DND-41 (cell line): ENCODE measurements around the gene POMGNT2.

Experiments used
- EZH2 ChIP-seq: IDR thresholded peaks from 3 replicates; pipeline ENCODE4 v1.6.1; 2012; ENCODE audit warnings: borderline replicate concordance, low read depth, mild to moderate bottlenecking, moderate library complexity, low read length, inconsistent platforms; ENCODE audit not compliant: severe bottlenecking
- TF ChIP-seq, protein P1 (sequence below): IDR thresholded peaks from 2 replicates; pipeline ENCODE4 v1.5.1; 2012; ENCODE audit warnings: borderline replicate concordance, low read length, moderate library complexity, mild to moderate bottlenecking; ENCODE audit not compliant: poor library complexity, severe bottlenecking; ENCODE audit errors: extremely low read depth

DNA sequence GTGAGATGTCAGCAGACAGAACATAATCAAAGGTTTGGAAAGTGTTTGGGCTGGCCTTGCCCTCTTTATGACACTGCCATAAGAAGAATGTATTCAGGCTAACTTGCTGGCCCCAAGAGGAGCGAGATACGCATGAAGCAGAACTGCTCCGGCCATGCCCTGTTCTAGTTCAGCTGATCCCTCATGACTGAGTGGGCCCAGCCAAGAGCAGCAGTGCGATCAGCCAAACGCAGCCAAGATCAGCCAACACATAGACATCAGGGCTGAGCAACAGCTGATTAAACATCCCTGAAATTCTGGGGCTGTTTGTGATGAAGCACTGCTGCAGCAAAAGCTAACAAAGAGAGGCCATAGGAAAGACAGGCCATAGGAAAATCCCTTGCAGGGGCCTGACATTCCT lies 24.1 kb downstream of the POMGNT2 start:
- no peak for TF ChIP-seq EZH2
- TF ChIP-seq, protein P1, sequence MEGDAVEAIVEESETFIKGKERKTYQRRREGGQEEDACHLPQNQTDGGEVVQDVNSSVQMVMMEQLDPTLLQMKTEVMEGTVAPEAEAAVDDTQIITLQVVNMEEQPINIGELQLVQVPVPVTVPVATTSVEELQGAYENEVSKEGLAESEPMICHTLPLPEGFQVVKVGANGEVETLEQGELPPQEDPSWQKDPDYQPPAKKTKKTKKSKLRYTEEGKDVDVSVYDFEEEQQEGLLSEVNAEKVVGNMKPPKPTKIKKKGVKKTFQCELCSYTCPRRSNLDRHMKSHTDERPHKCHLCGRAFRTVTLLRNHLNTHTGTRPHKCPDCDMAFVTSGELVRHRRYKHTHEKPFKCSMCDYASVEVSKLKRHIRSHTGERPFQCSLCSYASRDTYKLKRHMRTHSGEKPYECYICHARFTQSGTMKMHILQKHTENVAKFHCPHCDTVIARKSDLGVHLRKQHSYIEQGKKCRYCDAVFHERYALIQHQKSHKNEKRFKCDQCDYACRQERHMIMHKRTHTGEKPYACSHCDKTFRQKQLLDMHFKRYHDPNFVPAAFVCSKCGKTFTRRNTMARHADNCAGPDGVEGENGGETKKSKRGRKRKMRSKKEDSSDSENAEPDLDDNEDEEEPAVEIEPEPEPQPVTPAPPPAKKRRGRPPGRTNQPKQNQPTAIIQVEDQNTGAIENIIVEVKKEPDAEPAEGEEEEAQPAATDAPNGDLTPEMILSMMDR = no peak
